ENCODE measurements around the gene TBC1D4.
A peak's percentile ranks its signal among the peaks of the same experiment; 100 is the strongest.

TBC1D4 gene

GRCh38 chr13:75485286-75486062 is 3.5 kb upstream of the TBC1D4 start:
- Histone ChIP-seq H3K4me1 (ENCODE audit: control insufficient read depth, insufficient read depth, low read length) (peaks cover 12% of the 10 kb centered on the region; the same call in 1 of the 2 replicates), H3K27me3 (ENCODE audit: control insufficient read depth, insufficient read depth, low read length) (peaks cover 4% of the 10 kb centered on the region; the same call in 1 of the 2 replicates), H3K9me3 (ENCODE audit: control insufficient read depth, insufficient read depth, low read depth, low read length) (no peaks in the 10 kb centered on the region), H3K4me3 (ENCODE audit: low read depth, low read length) (no peak overlapping the region), H3K9ac (ENCODE audit: low read length) (no peak overlapping the region), H3K27ac (ENCODE audit: low read depth, low read length) (no peak overlapping the region), H3K36me3 (ENCODE audit: control insufficient read depth, insufficient read depth, low read length) (no peaks in the 10 kb centered on the region)

GRCh38 chr13:75482820-75483079 is 781 bp upstream of the TBC1D4 start:
- H3K27ac ChIP-seq (ENCODE audit: low read depth, low read length), result 0 out of 2 replicates have a peak overlapping the region, but pooled peaks have one; percentile 0
- H3K27me3 ChIP-seq (ENCODE audit: control insufficient read depth, insufficient read depth, low read length), result peaks cover 12% of the 10 kb centered on the region; the same call in 1 of the 2 replicates
- peaks cover 12% of the 10 kb centered on the region; the same call in 1 of the 2 replicates for H3K4me1 ChIP-seq (ENCODE audit: control insufficient read depth, insufficient read depth, low read length)
- peak overlapping the region; percentile 65 for H3K9ac ChIP-seq (ENCODE audit: low read length)
- no peaks in the 10 kb centered on the region for H3K9me3 ChIP-seq (ENCODE audit: control insufficient read depth, insufficient read depth, low read depth, low read length)
- H3K4me3 ChIP-seq (ENCODE audit: low read depth, low read length), result peak overlapping the region; percentile 79
- H3K36me3 ChIP-seq (ENCODE audit: control insufficient read depth, insufficient read depth, low read length), result no peaks in the 10 kb centered on the region

GRCh38 chr13:75481176-75482069 is 546 bp downstream of the TBC1D4 start:
- Histone ChIP-seq H3K4me3 (ENCODE audit: low read depth, low read length) (peak overlapping the region; percentile 79), H3K27me3 (ENCODE audit: control insufficient read depth, insufficient read depth, low read length) (peaks cover 12% of the 10 kb centered on the region; the same call in 1 of the 2 replicates), H3K9me3 (ENCODE audit: control insufficient read depth, insufficient read depth, low read depth, low read length) (no peaks in the 10 kb centered on the region), H3K36me3 (ENCODE audit: control insufficient read depth, insufficient read depth, low read length) (no peaks in the 10 kb centered on the region), H3K9ac (ENCODE audit: low read length) (peak overlapping the region; percentile 65), H3K27ac (ENCODE audit: low read depth, low read length) (peak overlapping the region; percentile 29; the same call in 1 of the 2 replicates), H3K4me1 (ENCODE audit: control insufficient read depth, insufficient read depth, low read length) (peaks cover 12% of the 10 kb centered on the region; the same call in 1 of the 2 replicates)

GRCh38 chr13:75480671-75481175 is 1.2 kb downstream of the TBC1D4 start:
- H3K9ac ChIP-seq (ENCODE audit: low read length), result peak overlapping the region; percentile 43
- H3K27ac ChIP-seq (ENCODE audit: low read depth, low read length), result no peak overlapping the region
- H3K27me3 ChIP-seq (ENCODE audit: control insufficient read depth, insufficient read depth, low read length), result peaks cover 12% of the 10 kb centered on the region; the same call in 1 of the 2 replicates
- no peaks in the 10 kb centered on the region for H3K9me3 ChIP-seq (ENCODE audit: control insufficient read depth, insufficient read depth, low read depth, low read length)
- H3K36me3 ChIP-seq (ENCODE audit: control insufficient read depth, insufficient read depth, low read length), result no peaks in the 10 kb centered on the region
- peak overlapping the region; percentile 79 for H3K4me3 ChIP-seq (ENCODE audit: low read depth, low read length)
- peaks cover 6% of the 10 kb centered on the region; the same call in 1 of the 2 replicates for H3K4me1 ChIP-seq (ENCODE audit: control insufficient read depth, insufficient read depth, low read length)

- H3K4me1 ChIP-seq (ENCODE audit: control insufficient read depth, insufficient read depth, low read length), result no peaks in the 10 kb centered on the region
- H3K36me3 ChIP-seq (ENCODE audit: control insufficient read depth, insufficient read depth, low read length), result no peaks in the 10 kb centered on the region
- no peak overlapping the region for H3K4me3 ChIP-seq (ENCODE audit: low read depth, low read length)
- no peaks in the 10 kb centered on the region for H3K9me3 ChIP-seq (ENCODE audit: control insufficient read depth, insufficient read depth, low read depth, low read length)
- peaks cover 12% of the 10 kb centered on the region; the same call in 1 of the 2 replicates for H3K27me3 ChIP-seq (ENCODE audit: control insufficient read depth, insufficient read depth, low read length)
- no peak overlapping the region for H3K9ac ChIP-seq (ENCODE audit: low read length)
- H3K27ac ChIP-seq (ENCODE audit: low read depth, low read length), result no peak overlapping the region
These were observed 2.7 kb downstream of the TBC1D4 start for GRCh38 chr13:75479102-75479740.

- no peaks in the 10 kb centered on the region for H3K9me3 ChIP-seq (ENCODE audit: control insufficient read depth, insufficient read depth, low read depth, low read length)
- no peaks in the 10 kb centered on the region for H3K4me1 ChIP-seq (ENCODE audit: control insufficient read depth, insufficient read depth, low read length)
- H3K27me3 ChIP-seq (ENCODE audit: control insufficient read depth, insufficient read depth, low read length), result peaks cover 12% of the 10 kb centered on the region; the same call in 1 of the 2 replicates
- H3K27ac ChIP-seq (ENCODE audit: low read depth, low read length), result no peak overlapping the region
- no peaks in the 10 kb centered on the region for H3K36me3 ChIP-seq (ENCODE audit: control insufficient read depth, insufficient read depth, low read length)
- H3K9ac ChIP-seq (ENCODE audit: low read length), result no peak overlapping the region
- no peak overlapping the region for H3K4me3 ChIP-seq (ENCODE audit: low read depth, low read length)
These were observed 3.3 kb downstream of the TBC1D4 start for GRCh38 chr13:75478659-75479058.

- no peaks in the 10 kb centered on the region for H3K36me3 ChIP-seq (ENCODE audit: control insufficient read depth, insufficient read depth, low read length)
- H3K4me1 ChIP-seq (ENCODE audit: control insufficient read depth, insufficient read depth, low read length), result no peaks in the 10 kb centered on the region
- H3K27me3 ChIP-seq (ENCODE audit: control insufficient read depth, insufficient read depth, low read length), result peaks cover 3% of the 10 kb centered on the region; the same call in 1 of the 2 replicates
- H3K9ac ChIP-seq (ENCODE audit: low read length), result no peak overlapping the region
- H3K4me3 ChIP-seq (ENCODE audit: low read depth, low read length), result no peak overlapping the region
- H3K27ac ChIP-seq (ENCODE audit: low read depth, low read length), result no peak overlapping the region
- H3K9me3 ChIP-seq (ENCODE audit: control insufficient read depth, insufficient read depth, low read depth, low read length), result no peaks in the 10 kb centered on the region
These were observed 7.0 kb downstream of the TBC1D4 start for GRCh38 chr13:75474956-75475355.

GRCh38 chr13:75473468-75473867 is 8.5 kb downstream of the TBC1D4 start:
- no peaks in the 10 kb centered on the region for H3K27me3 ChIP-seq (ENCODE audit: control insufficient read depth, insufficient read depth, low read length)
- no peaks in the 10 kb centered on the region for H3K36me3 ChIP-seq (ENCODE audit: control insufficient read depth, insufficient read depth, low read length)
- no peak overlapping the region for H3K27ac ChIP-seq (ENCODE audit: low read depth, low read length)
- H3K4me1 ChIP-seq (ENCODE audit: control insufficient read depth, insufficient read depth, low read length), result peaks cover 7% of the 10 kb centered on the region; the same call in 1 of the 2 replicates
- H3K9me3 ChIP-seq (ENCODE audit: control insufficient read depth, insufficient read depth, low read depth, low read length), result no peaks in the 10 kb centered on the region
- H3K4me3 ChIP-seq (ENCODE audit: low read depth, low read length), result no peak overlapping the region
- H3K9ac ChIP-seq (ENCODE audit: low read length), result no peak overlapping the region

- peaks cover 8% of the 10 kb centered on the region; the same call in 1 of the 2 replicates for H3K9me3 ChIP-seq (ENCODE audit: control insufficient read depth, insufficient read depth, low read depth, low read length)
- H3K9ac ChIP-seq (ENCODE audit: low read length), result no peak overlapping the region
- H3K36me3 ChIP-seq (ENCODE audit: control insufficient read depth, insufficient read depth, low read length), result no peaks in the 10 kb centered on the region
- H3K27me3 ChIP-seq (ENCODE audit: control insufficient read depth, insufficient read depth, low read length), result no peaks in the 10 kb centered on the region
- peaks cover 7% of the 10 kb centered on the region; the same call in 1 of the 2 replicates for H3K4me1 ChIP-seq (ENCODE audit: control insufficient read depth, insufficient read depth, low read length)
- H3K4me3 ChIP-seq (ENCODE audit: low read depth, low read length), result no peak overlapping the region
- H3K27ac ChIP-seq (ENCODE audit: low read depth, low read length), result no peak overlapping the region
These were observed 11.3 kb downstream of the TBC1D4 start for GRCh38 chr13:75470676-75471075.

GRCh38 chr13:75469047-75469446 is 12.9 kb downstream of the TBC1D4 start:
- Histone ChIP-seq H3K36me3 (ENCODE audit: control insufficient read depth, insufficient read depth, low read length) (peaks cover 8% of the 10 kb centered on the region), H3K4me3 (ENCODE audit: low read depth, low read length) (no peak overlapping the region), H3K9me3 (ENCODE audit: control insufficient read depth, insufficient read depth, low read depth, low read length) (peaks cover 21% of the 10 kb centered on the region), H3K4me1 (ENCODE audit: control insufficient read depth, insufficient read depth, low read length) (peaks cover 7% of the 10 kb centered on the region; the same call in 1 of the 2 replicates), H3K27ac (ENCODE audit: low read depth, low read length) (no peak overlapping the region), H3K9ac (ENCODE audit: low read length) (no peak overlapping the region), H3K27me3 (ENCODE audit: control insufficient read depth, insufficient read depth, low read length) (no peaks in the 10 kb centered on the region)
